Medulla oblongata (tissue), 1 donor: ENCODE results near the gene IGF2BP1.
"Not testable (repeated sequence)": the region's sequence is repeated elsewhere in the genome, so short reads cannot be mapped to it uniquely, and the experiment has no call there.

ENCODE experiments used
- DNase-seq: peaks from one replicate; pipeline ENCODE4 v3.0.0-alpha.2; 2015; ENCODE audit errors: extremely low spot score

IGF2BP1 gene

DNA sequence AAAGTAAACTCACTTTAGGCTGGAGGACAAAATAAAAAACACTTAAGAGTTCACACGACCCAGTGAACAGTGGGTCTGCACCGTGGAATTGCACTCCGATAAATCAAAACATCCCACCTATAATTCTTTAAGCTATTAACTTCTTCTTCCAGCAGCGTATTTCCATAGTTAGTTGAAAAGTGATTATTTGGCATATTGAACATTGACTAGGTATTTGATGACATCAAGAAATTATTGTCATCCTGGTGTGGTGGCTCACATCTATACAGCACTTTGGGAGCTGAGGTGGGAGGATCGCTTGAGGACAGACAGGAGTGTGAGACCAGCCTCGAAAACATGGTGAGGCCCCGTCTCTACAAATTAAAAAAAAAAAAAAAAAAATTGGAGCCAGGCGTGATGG is 23.4 kb downstream of the IGF2BP1 start:
- DNase-seq, result no peak

DNA sequence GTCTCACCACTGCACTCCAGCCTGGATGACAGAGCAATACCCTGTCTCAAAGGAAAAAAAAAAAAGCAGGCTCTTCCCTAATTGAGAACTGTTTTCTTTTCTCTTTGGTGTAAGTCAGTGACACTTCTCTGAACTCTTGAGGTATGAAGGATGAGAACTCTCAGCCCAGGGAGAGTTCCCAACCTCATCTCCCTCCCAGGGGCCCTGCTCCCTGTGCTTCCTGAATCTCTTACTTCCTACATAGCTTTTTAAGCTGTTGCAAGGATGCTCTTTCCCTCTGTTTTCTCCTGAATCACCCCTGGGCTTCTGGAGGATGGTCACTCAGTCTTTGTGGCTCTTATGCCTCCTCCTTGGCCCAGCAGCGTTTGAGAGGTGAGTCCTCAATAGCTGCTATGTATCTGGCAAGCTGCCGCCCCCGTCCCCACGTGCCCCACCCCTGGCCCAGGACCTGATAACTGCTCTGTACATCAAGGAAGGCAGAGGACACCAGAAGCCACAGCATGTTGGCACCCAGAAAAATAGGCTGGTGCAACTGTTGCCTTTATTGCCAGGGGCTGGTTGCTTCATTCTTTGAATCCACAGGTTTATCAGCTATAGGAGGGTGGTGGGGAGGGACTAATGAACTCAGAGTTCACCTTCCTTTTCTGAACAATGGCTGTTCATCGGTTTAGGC is 24.0 kb downstream of the IGF2BP1 start:
- no peak for DNase-seq

DNA sequence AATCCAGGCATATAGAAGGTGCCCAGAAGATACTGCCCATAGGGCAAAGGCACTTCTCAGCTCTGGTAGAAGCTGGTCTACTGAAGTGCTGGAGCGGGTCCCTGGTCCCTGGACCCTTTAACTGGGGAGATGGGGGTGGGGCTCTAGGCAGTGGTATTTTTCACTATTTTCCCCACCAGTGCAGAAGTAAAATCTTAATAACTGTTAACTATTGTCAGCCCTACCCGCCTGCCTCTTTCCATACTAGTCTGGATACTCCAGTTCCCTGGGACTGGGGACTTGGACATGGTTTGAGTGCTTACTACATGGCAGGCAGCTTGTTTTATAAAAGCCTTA is 24.6 kb downstream of the IGF2BP1 start:
- no peak for DNase-seq

DNA sequence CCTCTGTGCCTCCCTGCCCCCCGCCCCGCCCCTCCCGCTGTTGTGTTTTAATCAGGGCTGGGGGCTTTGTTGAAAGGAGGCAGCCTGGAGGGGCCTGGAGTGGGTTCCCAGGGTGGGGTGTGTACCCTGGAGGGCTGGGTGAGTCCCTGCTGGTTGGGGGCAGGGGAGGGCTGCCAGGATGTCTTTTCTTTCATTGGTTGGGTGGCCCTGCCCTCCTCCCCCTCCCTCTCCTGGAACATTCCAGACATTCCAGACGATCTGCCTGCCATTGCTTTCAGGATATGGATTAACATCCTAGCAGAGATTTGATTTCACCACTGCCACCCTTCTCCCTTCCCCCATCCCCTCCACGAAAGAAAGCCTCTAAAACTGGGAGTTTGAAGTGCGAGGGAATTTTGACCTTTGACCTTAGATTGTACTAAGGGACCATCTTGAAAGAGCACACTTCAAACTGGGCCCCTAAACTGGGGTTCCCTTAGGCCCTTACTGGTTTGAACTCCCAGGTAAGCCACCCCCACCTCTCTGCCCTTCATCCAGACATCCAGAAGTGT is 25.3 kb downstream of the IGF2BP1 start:
- no peak for DNase-seq

DNA sequence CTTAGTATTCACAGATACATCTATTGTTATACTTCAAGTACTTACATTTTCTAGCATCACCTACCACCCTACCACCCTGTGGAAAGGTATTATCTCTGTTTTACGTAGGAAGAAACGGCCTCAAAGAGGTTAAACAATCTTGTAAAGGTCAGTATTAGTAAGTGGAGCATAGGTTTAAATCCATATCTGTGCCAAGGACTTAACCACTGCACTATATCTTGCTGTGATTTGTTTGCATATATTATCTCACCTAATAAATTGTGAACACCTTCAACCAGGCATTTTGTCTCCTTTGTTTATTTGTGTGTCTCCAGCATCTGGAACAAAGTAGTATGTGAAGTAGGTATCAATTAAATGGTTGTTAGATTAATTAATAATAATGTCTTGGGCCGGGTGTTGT is 27.3 kb downstream of the IGF2BP1 start:
- DNase-seq, result no peak

DNA sequence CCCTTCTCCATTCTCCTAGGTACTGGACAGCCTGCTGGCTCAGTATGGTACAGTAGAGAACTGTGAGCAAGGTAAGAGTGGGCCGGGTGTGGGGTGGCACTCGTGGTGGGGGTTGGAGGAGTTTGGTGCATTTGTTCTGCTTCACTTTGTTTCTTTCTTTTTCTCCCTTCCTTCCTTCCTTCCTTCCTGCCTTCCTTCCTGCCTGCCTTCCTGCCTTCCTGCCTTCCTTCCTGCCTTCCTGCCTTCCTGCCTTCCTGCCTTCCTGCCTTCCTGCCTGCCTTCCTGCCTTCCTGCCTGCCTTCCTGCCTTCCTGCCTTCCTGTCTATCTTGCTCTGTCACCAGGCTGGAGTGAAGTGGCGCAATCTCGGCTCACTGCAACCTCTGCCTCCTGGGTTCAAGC is 29.3 kb downstream of the IGF2BP1 start:
- DNase-seq, result not testable (repeated sequence)

DNA sequence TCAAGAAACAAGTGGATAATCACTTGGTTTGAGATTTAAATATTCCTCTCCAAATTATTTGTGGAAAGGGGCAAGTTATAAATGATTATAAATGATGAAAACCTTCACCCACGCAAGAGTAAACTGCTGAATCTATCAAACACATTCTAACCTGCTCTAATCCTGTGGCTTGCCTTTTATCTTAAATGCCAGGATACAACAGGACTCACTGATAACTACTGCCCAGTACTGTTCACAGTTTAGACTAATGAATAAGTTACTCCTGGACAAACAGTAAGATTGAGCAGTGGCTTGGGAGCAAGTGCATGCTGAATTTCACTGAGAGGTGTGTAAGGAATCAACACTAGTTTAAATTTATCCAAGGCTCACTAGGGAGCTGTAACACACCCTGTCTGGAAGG is 31.1 kb downstream of the IGF2BP1 start:
- DNase-seq, result no peak

DNA sequence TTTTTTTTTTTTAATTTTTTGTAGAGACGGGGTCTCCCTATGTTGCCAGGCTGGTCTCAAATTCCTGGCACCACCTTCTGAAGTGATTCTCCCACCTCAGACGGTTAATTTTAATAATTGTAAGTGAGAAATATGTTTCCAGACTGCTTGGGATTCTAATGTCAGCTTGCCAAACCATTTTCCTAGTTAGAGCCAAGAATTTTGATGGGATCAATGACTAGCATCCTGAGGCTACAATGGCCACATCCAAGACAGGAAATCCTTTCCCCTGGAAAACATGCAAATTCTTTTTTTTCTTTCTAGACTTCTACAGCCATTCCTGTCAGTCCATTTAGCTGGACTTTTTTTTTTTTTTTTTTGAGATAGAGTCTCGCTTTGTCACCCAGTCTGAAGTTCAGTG is 32.6 kb downstream of the IGF2BP1 start:
- DNase-seq, result no peak

DNA sequence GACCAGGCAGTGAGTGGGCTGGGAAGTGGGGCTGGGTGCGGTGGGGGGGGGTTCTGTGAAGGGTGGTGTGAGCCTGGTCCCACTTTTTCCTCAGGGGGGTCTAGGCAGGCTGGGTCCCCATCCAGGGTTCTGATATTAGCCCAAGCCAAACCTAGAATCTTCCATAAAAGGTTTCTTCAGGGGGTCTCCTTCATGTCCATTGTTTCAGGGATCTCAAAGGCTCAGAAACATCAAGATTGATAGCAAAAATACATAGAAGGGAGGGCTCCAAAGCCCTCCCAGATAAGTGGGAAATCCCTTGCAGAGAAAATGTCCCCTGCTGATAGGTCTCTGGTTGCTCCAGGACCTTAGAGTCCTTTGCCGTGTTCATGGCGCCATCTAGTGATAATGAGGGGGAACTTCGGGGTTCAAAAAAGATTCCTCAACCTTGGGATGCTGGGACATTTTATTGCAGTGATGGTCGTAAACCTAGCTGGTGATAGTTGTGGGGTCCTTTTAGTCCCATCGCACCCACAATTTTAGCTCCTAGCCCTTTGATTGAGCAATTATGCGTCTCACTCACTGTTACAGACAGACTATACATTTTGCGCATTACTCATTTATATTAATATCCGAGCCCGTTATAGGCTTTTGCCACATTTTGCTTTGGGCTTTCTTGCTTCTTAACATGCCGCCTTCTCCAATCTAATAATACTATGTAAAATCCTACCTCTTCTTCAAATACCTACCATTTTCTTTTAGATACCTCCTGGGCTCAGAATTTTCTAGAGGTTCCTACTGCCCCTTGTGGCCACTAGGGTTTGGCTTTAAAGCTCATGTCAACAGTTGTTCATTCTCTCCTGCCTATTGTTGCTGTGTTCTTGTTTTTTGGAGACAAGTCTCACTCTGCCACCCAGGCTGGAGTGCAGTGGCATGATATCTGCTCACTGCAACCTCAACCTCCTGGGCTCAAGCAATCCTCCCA is 35.1 kb downstream of the IGF2BP1 start:
- DNase-seq, result peak; percentile 73

DNA sequence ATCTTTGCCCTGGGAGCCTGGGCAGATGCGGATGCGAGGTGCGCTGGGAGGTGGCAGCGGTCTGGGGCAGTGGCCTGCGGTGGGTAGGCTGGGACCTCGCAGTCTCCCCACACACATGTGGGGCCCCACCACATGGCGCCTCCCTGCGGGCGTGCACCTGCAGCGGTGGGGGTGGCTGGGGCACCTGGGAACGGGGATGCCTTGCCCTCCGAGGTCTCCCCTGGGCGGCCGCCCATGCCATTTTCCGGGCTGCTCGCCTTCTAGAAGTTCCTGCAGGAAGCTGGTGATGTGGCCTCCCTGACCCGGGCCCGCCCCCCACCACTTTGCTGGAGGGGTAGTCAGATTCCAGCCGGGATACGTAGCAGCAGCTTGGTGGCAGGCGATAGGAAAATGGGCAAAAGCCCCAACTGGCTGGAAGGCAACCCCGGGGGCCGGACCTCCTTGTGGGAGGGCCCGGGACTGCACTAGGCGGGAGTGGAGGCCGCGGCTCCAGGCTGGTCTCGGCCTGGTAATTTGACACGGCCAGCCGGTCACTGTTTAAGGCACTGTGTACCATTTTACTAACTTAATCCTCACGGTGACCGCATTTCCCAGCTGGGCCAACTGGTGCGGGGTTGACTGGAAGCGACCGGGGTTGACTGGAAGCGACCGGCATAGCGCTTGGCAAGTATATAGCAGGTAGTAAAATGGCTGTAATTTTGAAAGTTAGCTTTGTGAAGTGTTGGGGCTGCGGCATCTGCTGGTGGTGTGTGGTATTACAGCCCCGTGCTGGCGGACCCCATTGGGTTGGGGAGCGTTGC is 38.5 kb downstream of the IGF2BP1 start:
- no peak for DNase-seq

DNA sequence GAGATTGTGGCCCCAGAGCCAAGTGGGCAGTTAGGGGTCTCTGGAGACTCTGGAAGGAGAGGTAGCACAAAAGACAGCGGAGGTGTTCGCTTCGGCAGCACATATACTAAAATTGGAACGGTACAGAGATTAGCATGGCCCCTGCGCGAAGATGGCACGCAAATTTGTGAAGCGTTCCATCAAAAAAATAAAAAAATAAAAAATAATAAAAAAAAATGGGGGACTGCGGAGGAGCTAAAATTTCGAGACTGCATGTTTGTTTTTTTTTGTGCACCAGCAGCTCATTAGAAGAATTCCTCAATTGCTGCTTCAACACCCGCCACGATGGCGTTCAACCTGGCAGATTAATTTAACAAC is 39.1 kb downstream of the IGF2BP1 start:
- DNase-seq, result no peak

DNA sequence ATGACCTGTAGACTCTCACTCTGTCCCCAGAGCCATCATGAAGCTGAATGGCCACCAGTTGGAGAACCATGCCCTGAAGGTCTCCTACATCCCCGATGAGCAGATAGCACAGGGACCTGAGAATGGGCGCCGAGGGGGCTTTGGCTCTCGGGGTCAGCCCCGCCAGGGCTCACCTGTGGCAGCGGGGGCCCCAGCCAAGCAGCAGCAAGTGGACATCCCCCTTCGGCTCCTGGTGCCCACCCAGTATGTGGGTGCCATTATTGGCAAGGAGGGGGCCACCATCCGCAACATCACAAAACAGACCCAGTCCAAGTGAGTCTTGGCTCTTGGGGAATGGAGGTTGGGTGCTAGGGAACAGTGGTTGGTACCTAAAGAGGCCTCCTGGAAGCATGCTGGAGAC is 41.0 kb downstream of the IGF2BP1 start:
- DNase-seq, result no peak

DNA sequence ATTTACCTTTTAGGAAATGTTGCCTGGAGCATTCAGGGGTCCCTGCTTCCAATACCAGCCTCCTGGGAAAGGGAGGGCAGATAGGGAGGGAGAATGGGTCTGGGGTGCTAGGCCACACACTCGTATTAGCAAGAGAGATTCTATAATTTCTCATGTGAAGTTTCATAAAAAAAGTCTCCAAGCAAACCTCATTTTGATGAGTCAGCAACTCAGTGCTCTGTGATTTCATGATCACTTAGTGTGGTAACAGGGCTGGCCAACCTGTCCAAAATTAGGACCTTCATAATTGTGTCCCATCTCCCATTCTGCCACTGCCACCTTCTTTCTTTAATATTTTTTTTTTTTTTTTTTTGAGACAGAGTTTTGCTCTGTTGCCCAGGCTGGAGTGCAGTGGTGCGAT is 41.4 kb downstream of the IGF2BP1 start:
- no peak for DNase-seq

DNA sequence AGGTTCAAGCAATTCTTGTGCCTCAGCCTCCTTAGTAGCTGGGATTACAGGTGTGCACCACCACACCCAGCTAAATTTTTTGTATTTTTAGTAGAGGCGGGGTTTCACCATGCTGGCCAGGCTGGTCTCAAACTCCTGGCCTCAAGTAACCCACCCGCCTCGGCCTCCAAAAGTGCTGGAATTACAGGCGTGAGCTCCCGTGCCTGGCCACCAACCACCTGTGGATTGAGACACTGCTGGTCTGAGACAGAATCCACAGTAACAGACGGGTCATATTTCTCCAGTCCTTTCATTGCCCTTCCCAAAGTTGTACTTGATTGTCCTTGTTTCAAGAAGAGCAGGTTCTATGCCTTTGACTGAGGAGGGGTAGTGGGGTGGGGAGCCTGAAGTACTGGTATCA is 42.3 kb downstream of the IGF2BP1 start:
- not testable (repeated sequence) for DNase-seq

DNA sequence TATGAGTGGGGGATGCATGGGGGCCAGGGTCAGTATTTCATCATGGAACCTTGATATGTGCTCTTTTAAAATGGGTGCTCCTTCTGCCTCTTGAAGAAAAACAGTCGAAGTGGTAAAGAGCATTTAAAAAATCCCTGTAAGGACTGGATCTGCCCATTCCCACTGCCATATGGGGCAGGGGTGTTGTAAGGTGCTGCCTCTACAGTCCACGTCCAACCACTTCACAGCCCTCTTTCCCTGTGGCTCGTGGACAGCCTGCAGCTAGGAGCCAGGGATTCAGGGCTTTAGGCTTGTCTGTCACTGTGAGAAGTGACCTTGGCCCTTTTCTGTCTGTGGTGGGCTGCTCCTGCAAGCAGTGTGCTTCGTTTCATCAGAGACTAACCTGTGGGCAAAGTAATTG is 44.3 kb downstream of the IGF2BP1 start:
- no peak for DNase-seq

DNA sequence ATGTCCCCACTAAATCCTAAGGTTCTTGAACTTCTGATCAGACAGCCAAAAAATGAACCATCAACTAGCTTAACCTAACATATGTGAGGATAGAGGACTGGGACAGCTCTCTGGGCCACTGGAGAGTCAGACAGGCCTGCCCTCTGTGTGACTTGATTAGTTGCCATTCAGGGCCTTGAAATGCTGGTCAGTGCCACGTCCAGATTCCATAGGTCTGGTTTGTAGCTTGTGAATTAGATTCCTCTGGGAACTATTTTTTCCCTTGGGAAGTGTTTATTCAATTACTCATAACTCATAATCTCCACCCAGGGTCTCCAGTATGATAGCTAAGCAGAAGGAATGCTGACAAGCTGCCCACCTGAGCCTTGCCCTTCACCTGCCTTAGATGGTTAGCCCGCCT is 48.2 kb downstream of the IGF2BP1 start:
- DNase-seq, result no peak

DNA sequence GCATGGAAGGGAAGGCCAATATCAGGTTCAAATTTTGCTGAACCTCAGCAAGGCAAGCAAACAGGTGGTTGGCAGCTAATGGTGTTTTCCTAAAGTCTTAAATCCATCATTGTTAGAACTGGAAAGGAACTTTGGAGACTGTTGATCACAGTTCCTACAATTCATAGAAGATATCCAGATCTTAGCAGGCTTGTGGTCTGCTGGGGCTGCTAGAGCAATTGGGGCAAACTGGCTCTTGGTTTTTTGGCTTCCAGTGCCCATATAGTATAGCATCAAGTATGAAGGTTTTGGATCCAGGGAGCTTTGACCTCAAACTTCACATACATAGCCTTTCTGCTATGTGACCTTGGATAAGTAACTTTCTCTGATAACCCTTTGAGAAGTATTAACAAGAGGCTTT is 49.7 kb downstream of the IGF2BP1 start:
- DNase-seq, result no peak

DNA sequence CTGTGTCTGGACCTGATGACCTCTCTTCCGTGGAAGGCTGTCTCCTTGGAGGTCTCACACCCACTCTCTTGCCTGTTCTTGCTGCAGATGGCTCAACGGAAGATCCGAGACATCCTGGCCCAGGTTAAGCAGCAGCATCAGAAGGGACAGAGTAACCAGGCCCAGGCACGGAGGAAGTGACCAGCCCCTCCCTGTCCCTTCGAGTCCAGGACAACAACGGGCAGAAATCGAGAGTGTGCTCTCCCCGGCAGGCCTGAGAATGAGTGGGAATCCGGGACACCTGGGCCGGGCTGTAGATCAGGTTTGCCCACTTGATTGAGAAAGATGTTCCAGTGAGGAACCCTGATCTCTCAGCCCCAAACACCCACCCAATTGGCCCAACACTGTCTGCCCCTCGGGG is 52.1 kb downstream of the IGF2BP1 start:
- DNase-seq, result no peak

DNA sequence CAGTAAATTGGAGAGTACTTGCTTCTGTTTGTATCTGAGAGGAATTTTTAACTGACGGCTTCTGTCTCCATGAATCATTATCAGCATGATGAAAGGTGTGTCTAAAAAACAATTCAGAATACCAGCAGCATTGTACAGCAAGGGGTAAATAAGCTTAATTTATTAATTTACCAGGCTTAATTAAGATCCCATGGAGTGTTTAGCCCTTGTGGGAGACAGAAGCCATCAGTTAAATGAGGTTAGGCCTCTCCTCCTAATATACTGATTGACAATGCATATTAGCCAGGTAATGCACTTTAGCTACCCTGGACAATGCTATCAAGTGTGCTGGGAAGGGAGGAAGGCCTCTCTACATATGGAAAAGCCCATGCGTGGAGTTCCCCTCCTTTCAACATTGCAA is 53.4 kb downstream of the IGF2BP1 start:
- DNase-seq, result no peak

DNA sequence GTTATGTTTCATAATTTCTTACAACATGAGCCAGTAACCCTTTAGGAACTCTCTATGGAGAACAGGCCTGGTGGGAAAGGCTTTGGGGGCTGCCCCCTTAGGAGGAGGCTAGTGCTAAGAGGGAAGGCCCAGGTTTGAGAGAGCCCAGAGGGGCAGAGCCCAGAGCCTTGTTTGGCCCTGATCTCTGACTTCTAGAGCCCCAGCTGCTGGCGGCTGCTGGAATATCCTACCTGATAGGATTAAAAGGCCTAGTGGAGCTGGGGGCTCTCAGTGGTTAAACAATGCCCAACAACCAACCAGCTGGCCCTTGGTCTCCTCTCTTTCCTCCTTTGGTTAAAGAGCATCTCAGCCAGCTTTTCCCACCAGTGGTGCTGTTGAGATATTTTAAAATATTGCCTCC is 54.1 kb downstream of the IGF2BP1 start:
- no peak for DNase-seq

DNA sequence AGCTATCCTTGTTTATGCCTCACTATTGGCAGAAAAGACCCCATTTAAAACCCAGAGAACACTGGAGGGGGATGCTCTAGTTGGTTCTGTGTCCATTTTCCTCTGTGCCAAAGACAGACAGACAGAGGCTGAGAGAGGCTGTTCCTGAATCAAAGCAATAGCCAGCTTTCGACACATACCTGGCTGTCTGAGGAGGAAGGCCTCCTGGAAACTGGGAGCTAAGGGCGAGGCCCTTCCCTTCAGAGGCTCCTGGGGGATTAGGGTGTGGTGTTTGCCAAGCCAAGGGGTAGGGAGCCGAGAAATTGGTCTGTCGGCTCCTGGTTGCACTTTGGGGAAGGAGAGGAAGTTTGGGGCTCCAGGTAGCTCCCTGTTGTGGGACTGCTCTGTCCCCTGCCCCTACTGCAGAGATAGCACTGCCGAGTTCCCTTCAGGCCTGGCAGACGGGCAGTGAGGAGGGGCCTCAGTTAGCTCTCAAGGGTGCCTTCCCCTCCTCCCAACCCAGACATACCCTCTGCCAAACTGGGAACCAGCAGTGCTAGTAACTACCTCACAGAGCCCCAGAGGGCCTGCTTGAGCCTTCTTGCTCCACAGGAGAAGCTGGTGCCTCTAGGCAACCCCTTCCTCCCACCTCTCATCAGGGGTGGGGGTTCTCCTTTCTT is 56.1 kb downstream of the IGF2BP1 start:
- no peak for DNase-seq
